GM19452 (cell line): ENCODE data around the gene PITPNB.

Source experiments
- ATAC-seq: cut with Tn5 transposase; IDR thresholded peaks from one replicate; pipeline ENCODE4 v1.9.1; 2021; ENCODE audit not compliant: unreplicated experiment

Gene PITPNB

DNA sequence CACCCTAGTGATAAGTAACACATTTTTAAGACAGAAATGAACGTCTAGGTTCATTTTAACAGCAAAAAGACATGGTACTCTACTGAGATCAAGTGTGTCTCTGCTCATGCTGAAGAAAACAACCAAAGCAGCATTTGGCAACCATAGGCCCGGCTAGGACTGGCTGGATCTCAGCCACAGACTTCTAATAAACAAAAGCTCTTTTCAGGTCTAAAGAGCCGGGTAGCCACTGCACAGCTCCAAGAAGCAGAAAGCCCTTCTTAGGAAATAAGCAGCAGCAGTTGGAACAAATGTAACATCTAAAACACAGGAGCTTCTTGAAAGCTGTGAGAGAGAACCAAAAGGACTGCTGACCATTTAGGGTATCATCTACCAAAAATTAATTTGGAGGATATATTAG is 37.6 kb downstream of the PITPNB start:
- ATAC-seq = no peak

DNA sequence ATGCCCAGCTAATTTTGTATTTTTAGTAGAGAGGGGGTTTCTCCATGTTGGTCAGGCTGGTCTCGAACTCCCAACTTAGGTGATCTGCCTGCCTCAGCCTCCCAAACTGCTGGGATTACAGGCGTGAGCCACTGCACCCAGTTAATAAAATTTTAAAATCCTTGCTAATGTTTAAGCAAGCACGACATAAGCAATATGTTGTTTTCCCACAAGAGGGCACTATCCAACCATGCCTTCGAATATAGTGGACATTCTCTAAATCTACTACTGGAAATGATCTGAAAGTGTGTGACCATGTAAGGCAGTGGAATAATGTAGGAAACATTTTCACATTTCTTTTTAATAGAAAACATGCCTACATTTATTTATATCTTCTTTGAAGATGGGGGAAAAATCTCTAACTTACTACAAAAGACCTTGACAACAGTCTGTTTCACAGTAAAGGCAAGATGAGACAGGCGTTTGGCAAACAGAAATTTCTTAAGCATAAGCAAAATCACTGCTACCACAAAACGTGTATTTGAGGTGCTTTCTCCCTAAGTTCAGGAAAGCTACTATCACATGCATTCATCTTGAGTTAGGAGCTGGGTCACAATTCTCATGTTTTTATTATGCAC is 38.2 kb downstream of the PITPNB start:
- no peak for ATAC-seq

- ATAC-seq = no peak
Observed at GRCh38 chr22:27879923-27880322, 39.1 kb downstream of the PITPNB start.

DNA sequence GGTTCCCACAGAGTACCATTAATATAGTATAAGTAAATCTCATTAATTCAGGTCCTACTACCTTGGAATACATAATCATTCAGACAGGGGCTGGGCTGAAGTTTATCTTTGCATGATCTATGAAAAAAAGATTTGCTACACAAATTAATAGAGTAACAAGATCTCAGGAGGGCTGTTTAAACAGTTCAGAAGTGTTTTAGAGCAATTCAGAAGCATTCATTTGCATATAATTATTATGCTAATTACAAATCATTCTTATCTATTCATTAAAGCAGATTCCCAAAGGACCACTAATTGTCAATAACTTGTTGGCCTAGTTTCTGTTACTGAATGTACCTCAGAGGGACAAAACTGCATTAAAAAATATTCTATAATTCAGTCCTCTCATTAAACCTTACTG is 40.5 kb downstream of the PITPNB start:
- no peak for ATAC-seq

GRCh38 chr22:27877501-27877900 is 41.6 kb downstream of the PITPNB start:
- ATAC-seq = no peak

- no peak for ATAC-seq
Observed at GRCh38 chr22:27876684-27877083, 42.4 kb downstream of the PITPNB start.

GRCh38 chr22:27875951-27876350 is 43.1 kb downstream of the PITPNB start:
- ATAC-seq = no peak

GRCh38 chr22:27874764-27875163 is 44.3 kb downstream of the PITPNB start:
- ATAC-seq = no peak

- ATAC-seq = no peak
Observed at GRCh38 chr22:27874185-27874584, 44.9 kb downstream of the PITPNB start.

- ATAC-seq = no peak
Observed at GRCh38 chr22:27873472-27873871, 45.6 kb downstream of the PITPNB start.

DNA sequence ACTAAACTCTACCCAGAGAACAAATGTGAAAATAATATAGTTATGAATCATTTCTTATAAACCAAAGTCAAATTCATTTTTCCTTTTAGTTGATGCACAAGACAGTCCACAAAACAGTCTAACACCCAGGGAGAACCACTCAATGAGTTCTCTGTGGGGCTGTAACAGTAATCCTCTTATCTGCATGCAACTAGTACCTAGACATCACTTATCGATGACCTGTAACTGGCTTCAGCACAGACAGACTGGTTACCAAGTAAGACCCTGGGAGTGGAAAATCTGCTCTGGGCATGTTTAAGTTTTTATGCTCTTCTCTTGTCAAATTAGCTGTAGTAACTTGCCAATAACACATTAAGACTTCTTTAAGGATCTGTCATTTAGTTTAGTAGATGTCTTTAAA is 46.6 kb downstream of the PITPNB start:
- no peak for ATAC-seq

DNA sequence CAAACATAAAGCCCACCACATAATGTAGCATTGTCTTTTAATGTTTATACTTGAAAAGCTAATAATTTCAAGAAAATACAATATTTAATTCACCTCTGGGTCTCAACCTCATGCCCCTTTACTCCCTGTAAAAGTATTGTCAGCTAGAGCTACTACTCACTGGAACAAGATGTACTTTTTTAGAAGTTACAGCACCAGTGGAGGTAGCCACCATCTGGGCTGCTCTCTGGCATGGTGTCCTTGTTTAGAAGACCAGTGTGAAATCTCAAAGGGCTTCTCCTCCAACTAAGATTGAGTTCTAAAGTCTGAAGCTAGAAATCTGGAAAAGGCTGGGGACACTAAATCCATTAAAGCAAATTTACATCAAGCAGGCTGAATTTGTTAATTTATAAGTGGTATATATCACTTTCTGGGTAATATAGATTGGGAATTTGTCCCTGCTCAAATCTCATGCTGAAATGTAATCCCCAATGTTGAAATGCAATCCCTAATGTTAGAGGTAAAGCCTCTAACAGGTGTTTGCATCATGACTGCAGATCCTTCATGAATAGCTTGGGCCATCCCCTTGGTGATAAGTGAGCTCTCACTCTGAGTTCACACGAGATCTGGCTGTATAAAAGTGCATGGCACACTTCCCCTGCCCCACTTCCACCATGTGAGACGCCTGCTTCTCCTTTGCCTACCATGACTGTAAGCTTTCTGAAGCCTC is 47.6 kb downstream of the PITPNB start:
- ATAC-seq = no peak

DNA sequence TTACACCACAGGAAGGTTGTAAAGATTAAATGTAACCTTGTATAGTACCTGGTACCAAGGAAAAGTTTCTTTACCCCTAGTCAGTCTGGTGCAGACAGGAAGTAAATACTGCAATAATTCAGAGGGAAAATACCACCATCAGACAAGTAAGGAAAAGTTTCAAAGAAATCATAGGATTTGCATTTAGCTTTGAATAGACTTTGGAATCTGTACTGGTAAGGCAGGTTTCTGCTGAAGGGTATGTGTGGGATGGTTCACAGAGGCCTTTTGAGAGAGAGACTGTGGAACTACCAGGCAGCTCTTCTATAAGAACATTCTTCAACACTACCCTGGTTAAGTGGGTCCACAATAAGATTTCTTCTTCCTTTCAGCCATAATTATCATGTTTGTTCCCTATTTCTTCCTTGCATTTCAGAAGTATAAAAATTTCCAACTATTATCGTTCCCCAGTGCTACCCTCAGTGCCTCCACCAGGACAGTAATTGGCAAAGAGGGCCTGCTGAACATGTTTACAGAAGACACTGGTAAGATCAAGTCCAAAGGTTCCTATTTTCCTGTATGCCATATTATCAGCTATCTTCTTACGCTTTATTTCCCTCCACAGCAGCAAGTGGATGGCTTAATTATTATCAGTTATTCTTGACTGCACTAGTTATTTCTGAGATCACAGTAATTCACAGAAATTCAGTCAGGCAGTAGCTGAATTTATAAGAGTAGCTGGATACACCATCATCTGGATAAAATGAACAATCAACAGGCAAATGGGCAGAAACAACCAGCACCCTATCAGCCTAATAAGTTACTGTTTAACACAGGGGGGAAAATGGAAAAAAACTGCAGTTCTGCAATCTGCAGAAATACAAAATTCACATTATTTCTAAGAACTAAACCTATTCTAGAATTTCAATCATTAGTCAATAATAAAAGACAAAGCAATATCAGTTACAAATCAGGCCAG is 48.5 kb downstream of the PITPNB start:
- no peak for ATAC-seq

- ATAC-seq = no peak
Observed at GRCh38 chr22:27868732-27869282, 50.2 kb downstream of the PITPNB start.

DNA sequence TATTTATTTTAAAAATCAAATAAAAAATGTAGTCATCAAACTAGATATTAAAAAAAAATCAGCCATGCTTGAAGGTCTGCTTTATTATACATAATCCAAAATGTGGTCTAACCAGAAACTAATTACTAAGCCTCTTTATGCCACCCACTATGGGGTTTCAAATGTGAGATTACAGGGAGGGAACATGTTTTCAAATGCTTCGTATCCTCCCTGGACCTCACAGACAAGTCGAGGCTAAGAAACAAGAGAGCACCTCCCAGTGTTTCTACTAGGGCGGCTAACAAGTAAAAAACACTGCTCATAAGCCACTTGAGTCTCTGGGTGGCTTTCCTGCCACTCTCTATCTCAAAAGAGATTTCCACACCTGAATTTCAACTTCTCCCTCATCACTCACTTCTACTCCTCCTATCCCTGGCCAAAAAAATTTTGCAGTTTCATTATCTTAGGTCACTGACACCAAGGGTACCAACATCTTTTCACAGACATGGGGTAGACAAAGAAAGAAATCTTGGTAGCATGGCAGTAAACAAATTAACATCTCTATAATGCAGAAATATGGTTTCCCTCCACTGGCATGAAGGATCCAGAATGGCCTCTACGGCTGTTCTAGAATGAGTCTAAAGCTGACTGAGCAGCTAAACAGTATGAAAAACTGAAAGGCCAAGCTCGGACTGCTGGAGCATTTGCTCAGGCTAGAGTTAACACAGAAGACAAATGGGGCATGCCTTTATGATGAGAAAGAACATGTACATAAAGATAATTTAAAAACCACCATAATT is 50.9 kb downstream of the PITPNB start:
- ATAC-seq = no peak

- ATAC-seq = no peak
Observed at GRCh38 chr22:27867085-27867952, 51.7 kb downstream of the PITPNB start.

DNA sequence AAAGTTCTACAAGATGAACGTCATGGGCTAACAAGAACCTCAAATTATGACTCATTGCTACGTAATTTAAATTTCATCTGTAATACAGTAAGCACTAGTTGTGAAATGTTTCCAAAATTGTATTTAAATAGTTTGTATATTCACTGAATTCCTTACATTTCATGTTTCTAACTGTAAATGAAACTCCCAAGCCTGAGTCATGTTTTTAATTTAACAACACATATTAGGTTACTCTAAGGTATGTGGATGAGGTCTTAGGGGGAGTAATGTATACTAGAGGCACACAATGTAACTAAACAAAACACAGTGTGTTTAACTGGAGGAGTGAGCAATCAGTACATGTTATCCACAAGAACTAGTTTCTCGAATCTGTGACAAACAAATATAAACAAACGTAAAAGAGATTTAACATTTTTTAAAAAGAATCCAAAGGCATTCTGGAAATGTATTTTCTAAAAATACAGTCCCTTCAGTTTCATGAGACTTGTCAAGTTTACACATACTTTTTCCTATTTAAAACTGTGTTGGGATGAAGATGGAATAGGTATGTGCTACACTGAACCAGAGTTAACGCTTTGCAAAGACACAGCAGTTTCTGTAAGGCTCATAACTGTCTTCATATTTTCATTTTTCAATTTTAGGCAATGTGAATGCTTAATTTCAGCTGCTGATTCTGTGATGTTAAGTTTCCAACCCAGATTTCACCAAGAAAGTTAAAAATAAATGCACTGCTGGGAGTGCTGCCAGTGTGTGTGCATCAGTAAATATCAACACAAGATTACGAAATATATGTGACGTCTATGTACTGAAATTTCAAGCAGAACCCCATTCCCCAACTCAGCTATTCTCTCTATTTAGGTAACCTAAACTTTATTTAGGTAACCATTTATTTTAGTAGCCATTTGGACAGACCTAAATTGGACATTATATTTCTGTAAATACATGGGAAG is 52.6 kb downstream of the PITPNB start:
- ATAC-seq = no peak

GRCh38 chr22:27865496-27865895 is 53.6 kb downstream of the PITPNB start:
- ATAC-seq = no peak

GRCh38 chr22:27863556-27863955 is 55.5 kb downstream of the PITPNB start:
- no peak for ATAC-seq
